HEK293T (cell line): ENCODE results near the gene RRP1B.

Source experiments
- CTCF ChIA-PET: fragments of 350-600 bp; formaldehyde crosslinking; extraction: SDS; loops from one replicate; lab custom pipeline; 2021; ENCODE audit warnings: antibody characterized with exemption, inconsistent platforms; lab: Yijun Ruan, JAX
- POLR2A ChIA-PET: fragments of 350-600 bp; formaldehyde crosslinking; extraction: SDS; loops from one replicate; lab custom pipeline; 2020; ENCODE audit warnings: antibody characterized with exemption, inconsistent platforms; lab: Yijun Ruan, JAX
- DNase-seq: peaks from one replicate; pipeline ENCODE4 v3.0.0; 2012; ENCODE audit warnings: mixed read lengths; ENCODE audit errors: extremely low spot score
- ARNT ChIP-seq: fragments of 450-650 bp; IDR thresholded peaks from 2 replicates; pipeline ENCODE4 v1.6.1; 2017; ENCODE audit warnings: mild to moderate bottlenecking
- BHLHE40 ChIP-seq: fragments of 450-650 bp; IDR thresholded peaks from 2 replicates; pipeline ENCODE4 v1.6.1; 2016; ENCODE audit warnings: mild to moderate bottlenecking, moderate library complexity, borderline replicate concordance
- CTBP1 ChIP-seq: fragments of 450-650 bp; IDR thresholded peaks from 2 replicates; pipeline ENCODE4 v1.6.1; 2016; ENCODE audit warnings: borderline replicate concordance
- ELF4 ChIP-seq: fragments of 450-650 bp; IDR thresholded peaks from 2 replicates; pipeline ENCODE4 v1.6.1; 2017; ENCODE audit warnings: antibody characterized with exemption
- FOXA1 ChIP-seq: fragments of 450-650 bp; IDR thresholded peaks from 2 replicates; pipeline ENCODE4 v1.6.1; 2016; ENCODE audit warnings: mild to moderate bottlenecking
- FOXK2 ChIP-seq: fragments of 450-650 bp; IDR thresholded peaks from 2 replicates; pipeline ENCODE4 v1.6.1; 2016; ENCODE audit warnings: mild to moderate bottlenecking
- FOXM1 ChIP-seq: fragments of 450-650 bp; IDR thresholded peaks from 2 replicates; pipeline ENCODE4 v1.6.1; 2017; ENCODE audit warnings: mild to moderate bottlenecking, borderline replicate concordance
- HDGF ChIP-seq: fragments of 450-650 bp; IDR thresholded peaks from 2 replicates; pipeline ENCODE4 v1.6.1; 2017; ENCODE audit warnings: antibody characterized with exemption, borderline replicate concordance
- L3MBTL2 ChIP-seq: fragments of 450-650 bp; conservative IDR thresholded peaks from 2 replicates; pipeline ENCODE4 v1.6.1; 2016; ENCODE audit warnings: mild to moderate bottlenecking
- LEF1 ChIP-seq: fragments of 450-650 bp; IDR thresholded peaks from 2 replicates; pipeline ENCODE4 v1.6.1; 2017; ENCODE audit warnings: mild to moderate bottlenecking, borderline replicate concordance
- NFRKB ChIP-seq: fragments of 450-650 bp; IDR thresholded peaks from 2 replicates; pipeline ENCODE4 v1.6.1; 2016; ENCODE audit warnings: mild to moderate bottlenecking, moderate library complexity
- PKNOX1 ChIP-seq: fragments of 450-650 bp; IDR thresholded peaks from 2 replicates; pipeline ENCODE4 v1.6.1; 2016
- SP1 ChIP-seq: fragments of 450-650 bp; IDR thresholded peaks from 2 replicates; pipeline ENCODE4 v1.6.1; 2017
- SUZ12 ChIP-seq: fragments of 450-650 bp; IDR thresholded peaks from 2 replicates; pipeline ENCODE4 v1.6.1; 2016; ENCODE audit warnings: mild to moderate bottlenecking
- TARDBP ChIP-seq: fragments of 450-650 bp; IDR thresholded peaks from 2 replicates; pipeline ENCODE4 v1.6.1; 2016
- ZNF384 ChIP-seq: fragments of 450-650 bp; IDR thresholded peaks from 2 replicates; pipeline ENCODE4 v1.6.1; 2016

The RRP1B gene

GRCh38 chr21:43618940-43619339 is 40.4 kb upstream of the RRP1B start:
- TF ChIP-seq SP1: no peak
- TF ChIP-seq SUZ12: no peak
- no peak for TF ChIP-seq NFRKB
- POLR2A ChIA-PET: no interaction called here
- no peak for DNase-seq
- CTCF ChIA-PET: no interaction called here

GRCh38 chr21:43619344-43619743 is 40.0 kb upstream of the RRP1B start:
- no peak for DNase-seq
- ChIA-PET POLR2A (no interaction called here), CTCF (no interaction called here)
- no peak for TF ChIP-seq ZNF384
- no peak for TF ChIP-seq ELF4
- no peak for TF ChIP-seq FOXA1

DNA sequence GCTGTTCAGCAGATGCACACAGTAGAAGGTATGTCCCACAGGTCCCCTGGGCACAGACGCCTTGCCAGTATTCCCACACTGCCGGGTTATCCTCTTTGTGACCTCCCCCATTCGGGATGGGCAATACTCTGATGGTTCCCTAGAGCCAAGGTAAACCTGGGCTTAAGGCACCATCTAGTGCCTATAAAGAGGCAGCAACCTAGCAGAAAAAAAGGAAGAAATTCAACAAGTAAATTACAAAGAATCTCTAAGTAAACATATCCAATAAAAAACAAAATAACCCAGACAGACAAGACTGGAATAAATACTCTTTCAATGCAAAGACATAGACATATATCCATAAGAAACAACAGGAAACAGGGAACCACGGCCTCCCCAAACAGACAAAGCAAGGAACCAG is 39.5 kb upstream of the RRP1B start:
- TF ChIP-seq FOXK2 (no peak), FOXM1 (no peak), SUZ12 (no peak), BHLHE40 (no peak), ZNF384 (no peak), ELF4 (no peak)
- CTCF ChIA-PET: interaction anchor here (1.0 kb wide), 1 partner anchor 21 kb away, joined by 3 read pairs; no protein-coding TSS in a partner anchor
- POLR2A ChIA-PET: no interaction called here
- DNase-seq: no peak

GRCh38 chr21:43622796-43623195 is 36.6 kb upstream of the RRP1B start:
- no peak for DNase-seq
- ChIA-PET CTCF (no interaction called here), POLR2A (no interaction called here)
- TF ChIP-seq HDGF: no peak
- TF ChIP-seq LEF1: no peak
- no peak for TF ChIP-seq NFRKB
- TF ChIP-seq FOXK2: no peak
- TF ChIP-seq SUZ12: no peak
- TF ChIP-seq ELF4: no peak
- no peak for TF ChIP-seq SP1
- TF ChIP-seq ZNF384: no peak
- no peak for TF ChIP-seq FOXM1
- no peak for TF ChIP-seq ARNT
- no peak for TF ChIP-seq BHLHE40
- no peak for TF ChIP-seq PKNOX1
- no peak for TF ChIP-seq L3MBTL2
- no peak for TF ChIP-seq CTBP1
- TF ChIP-seq TARDBP: no peak
- TF ChIP-seq FOXA1: no peak

DNA sequence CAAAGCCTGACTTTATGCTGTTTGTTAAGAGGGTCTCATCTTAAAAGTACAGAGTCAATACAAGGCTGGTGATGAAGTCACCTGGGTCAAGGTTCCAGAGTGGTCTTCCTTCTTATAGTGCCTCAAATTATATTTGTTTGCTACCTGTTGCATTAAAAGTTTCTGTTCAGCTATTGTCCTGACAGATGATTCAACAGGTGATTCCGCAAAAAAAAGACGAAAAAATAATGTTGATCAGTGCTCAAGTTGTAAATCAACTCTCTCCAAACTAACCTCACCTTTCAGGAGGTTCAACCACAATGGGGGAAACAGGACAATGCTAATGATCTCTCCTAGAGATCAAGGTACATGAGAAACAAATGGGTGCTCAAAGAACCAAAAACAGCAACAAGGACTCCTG is 35.8 kb upstream of the RRP1B start:
- ChIA-PET POLR2A (no interaction called here), CTCF (interaction anchor here (0.7 kb wide), 1 partner anchor 14 kb away, joined by 3 read pairs; no protein-coding TSS in a partner anchor)
- TF ChIP-seq TARDBP (no peak), LEF1 (no peak), NFRKB (no peak), FOXM1 (no peak), ARNT (no peak), ZNF384 (no peak), SP1 (no peak)
- no peak for DNase-seq

DNA sequence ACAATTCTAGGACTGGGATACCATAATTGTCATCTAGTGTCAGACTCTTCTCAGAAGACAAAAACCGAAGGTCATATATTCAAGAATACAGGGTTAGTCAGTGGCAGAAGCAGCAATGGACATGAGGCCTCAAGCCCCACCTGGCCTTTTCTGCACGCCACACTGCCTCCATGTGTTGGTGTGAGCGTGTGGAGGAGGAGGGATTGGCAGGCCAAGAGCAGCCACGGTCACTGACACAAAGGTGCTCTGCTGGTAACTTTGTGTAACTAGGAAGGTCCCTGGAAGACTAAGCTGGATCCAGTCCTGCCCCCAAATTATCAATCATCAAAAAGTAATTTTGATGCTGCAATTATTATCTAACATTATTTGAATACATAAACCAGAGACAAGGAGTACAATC is 35.0 kb upstream of the RRP1B start:
- CTCF ChIA-PET: no interaction called here

GRCh38 chr21:43626390-43626789 is 33.0 kb upstream of the RRP1B start:
- ChIA-PET POLR2A (no interaction called here), CTCF (no interaction called here)
- TF ChIP-seq SP1 (no peak), FOXA1 (no peak), PKNOX1 (no peak), LEF1 (no peak), ARNT (no peak), ZNF384 (no peak), TARDBP (no peak), CTBP1 (no peak), ELF4 (no peak), SUZ12 (no peak), FOXM1 (no peak), HDGF (no peak), L3MBTL2 (no peak), NFRKB (no peak), FOXK2 (no peak), BHLHE40 (no peak)
- DNase-seq: no peak

More for the DNA sequence above, 35.0 kb upstream of the RRP1B start:
- DNase-seq: no peak
- POLR2A ChIA-PET: no interaction called here
- no peak for TF ChIP-seq FOXM1
- no peak for TF ChIP-seq HDGF
- no peak for TF ChIP-seq FOXK2
- TF ChIP-seq L3MBTL2: no peak
- TF ChIP-seq BHLHE40: no peak
- TF ChIP-seq ELF4: no peak
- no peak for TF ChIP-seq ARNT
- TF ChIP-seq TARDBP: no peak
- TF ChIP-seq CTBP1: no peak
- no peak for TF ChIP-seq NFRKB
- no peak for TF ChIP-seq ZNF384
- no peak for TF ChIP-seq PKNOX1
- no peak for TF ChIP-seq FOXA1
